ENCODE results near the gene SHC3. TPM values are rescaled to one million over a fixed set of nuclear protein-coding genes. Genes with fewer than 3 reads are reported as not detected.
A peak's percentile ranks its signal among the peaks of the same experiment; 100 is the strongest.

SHC3 gene
- total and polyA plus RNA-seq, 2 donors (not counting 1 experiment from before 2014, with no cell fraction given) = 1.7 to 16.2 TPM

DNA sequence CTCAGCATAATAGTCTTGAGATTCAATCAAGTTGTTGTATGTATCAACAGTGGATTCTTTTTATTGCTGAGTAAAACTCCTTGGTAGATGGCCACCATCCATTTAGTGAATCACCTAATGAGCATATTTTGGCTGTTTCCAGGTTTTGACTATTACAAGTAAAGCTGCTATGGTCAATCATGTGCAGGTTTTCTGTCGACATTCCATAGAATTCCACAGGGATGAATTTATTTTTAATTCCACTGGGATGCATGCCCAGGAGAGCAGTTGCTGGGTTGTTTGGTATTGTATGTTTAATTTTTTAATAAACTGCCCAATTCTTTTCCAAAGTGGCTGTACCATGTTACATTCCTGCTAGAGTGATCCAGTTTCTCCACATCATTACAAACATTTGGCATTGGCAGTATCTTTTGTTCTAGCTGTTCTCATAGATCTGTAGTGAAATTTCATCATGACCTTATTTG lies 197.8 kb downstream of the SHC3 start:
- H3K9me3 ChIP-seq (ENCODE audit: control insufficient read depth, insufficient read depth, low read depth, low read length) = no peaks in the 10 kb centered on the region
- H3K4me2 ChIP-seq (ENCODE audit: extremely low read depth, insufficient read depth, low read length) = no peak overlapping the region
- peaks cover 3% of the 10 kb centered on the region for H3K27me3 ChIP-seq (ENCODE audit: control insufficient read depth, insufficient read depth, low read length)
- no peak for TF ChIP-seq EZH2 (IDR thresholded peaks at IDR 0.05; ENCODE audit: low read length, missing control alignments)
- no peak for TF ChIP-seq CTCF (conservative IDR thresholded peaks at IDR 0.05 in 1 of 2, IDR thresholded peaks at IDR 0.05 in 1 of 2; ENCODE audit: low read depth in 1 of 2, low read length in 2 of 2)
- H4K20me1 ChIP-seq (ENCODE audit: control insufficient read depth, extremely low read depth, insufficient read depth, low read length) = no peaks in the 10 kb centered on the region
- no peak overlapping the region for H2AFZ ChIP-seq (ENCODE audit: low read length)
- no peak overlapping the region for H3K27ac ChIP-seq (ENCODE audit: insufficient read depth, low read length)
- DNase-seq (ENCODE audit: low read depth in 2 of 2) = peak; percentile 46 to 93
- no peak overlapping the region for H3K9ac ChIP-seq (ENCODE audit: insufficient read depth, low read length)
- no peak overlapping the region for H3K4me3 ChIP-seq (replicated peaks in 1 of 4; ENCODE audit: control extremely low read depth in 1 of 4, insufficient read depth in 1 of 4, low read depth in 3 of 4, low read length in 4 of 4)
- no peaks in the 10 kb centered on the region for H3K79me2 ChIP-seq (ENCODE audit: control insufficient read depth, insufficient read depth, low read length)
- no peaks in the 10 kb centered on the region for H3K36me3 ChIP-seq (ENCODE audit: control insufficient read depth, insufficient read depth, low read length)
- H3K4me1 ChIP-seq (ENCODE audit: control insufficient read depth, extremely low read depth, insufficient read depth, low read length) = no peaks in the 10 kb centered on the region

- H3K4me1 ChIP-seq (ENCODE audit: control insufficient read depth, extremely low read depth, insufficient read depth, low read length) = no peaks in the 10 kb centered on the region
Measured at GRCh38 chr9:88979791-88980190, 198.8 kb downstream of the SHC3 start.

GRCh38 chr9:88979021-88979420 lies 199.6 kb downstream of the SHC3 start:
- Histone ChIP-seq H4K20me1 (ENCODE audit: control insufficient read depth, extremely low read depth, insufficient read depth, low read length) (no peaks in the 10 kb centered on the region), H3K9me3 (ENCODE audit: control insufficient read depth, insufficient read depth, low read depth, low read length) (no peaks in the 10 kb centered on the region), H3K36me3 (ENCODE audit: control insufficient read depth, insufficient read depth, low read length) (no peaks in the 10 kb centered on the region), H3K79me2 (ENCODE audit: control insufficient read depth, insufficient read depth, low read length) (no peaks in the 10 kb centered on the region), H3K4me1 (ENCODE audit: control insufficient read depth, extremely low read depth, insufficient read depth, low read length) (no peaks in the 10 kb centered on the region), H3K4me2 (ENCODE audit: extremely low read depth, insufficient read depth, low read length) (no peak overlapping the region), H3K9ac (ENCODE audit: insufficient read depth, low read length) (no peak overlapping the region), H3K4me3 (replicated peaks in 1 of 4; ENCODE audit: control extremely low read depth in 1 of 4, insufficient read depth in 1 of 4, low read depth in 3 of 4, low read length in 4 of 4) (no peak overlapping the region), H3K27ac (ENCODE audit: insufficient read depth, low read length) (no peak overlapping the region), H2AFZ (ENCODE audit: low read length) (no peak overlapping the region), H3K27me3 (ENCODE audit: control insufficient read depth, insufficient read depth, low read length) (peaks cover 3% of the 10 kb centered on the region)
- no peak for DNase-seq (ENCODE audit: low read depth in 2 of 2)
- no peak for TF ChIP-seq EZH2 (IDR thresholded peaks at IDR 0.05; ENCODE audit: low read length, missing control alignments)

More at GRCh38 chr9:88979791-88980190, 198.8 kb downstream of the SHC3 start:
- Histone ChIP-seq H3K36me3 (ENCODE audit: control insufficient read depth, insufficient read depth, low read length) (no peaks in the 10 kb centered on the region), H3K4me2 (ENCODE audit: extremely low read depth, insufficient read depth, low read length) (no peak overlapping the region), H3K9ac (ENCODE audit: insufficient read depth, low read length) (no peak overlapping the region), H3K79me2 (ENCODE audit: control insufficient read depth, insufficient read depth, low read length) (no peaks in the 10 kb centered on the region), H2AFZ (ENCODE audit: low read length) (no peak overlapping the region), H3K9me3 (ENCODE audit: control insufficient read depth, insufficient read depth, low read depth, low read length) (no peaks in the 10 kb centered on the region), H3K27me3 (ENCODE audit: control insufficient read depth, insufficient read depth, low read length) (peaks cover 3% of the 10 kb centered on the region), H3K4me3 (replicated peaks in 1 of 4; ENCODE audit: control extremely low read depth in 1 of 4, insufficient read depth in 1 of 4, low read depth in 3 of 4, low read length in 4 of 4) (no peak overlapping the region), H3K27ac (ENCODE audit: insufficient read depth, low read length) (no peak overlapping the region), H4K20me1 (ENCODE audit: control insufficient read depth, extremely low read depth, insufficient read depth, low read length) (no peaks in the 10 kb centered on the region)
- DNase-seq (ENCODE audit: low read depth in 2 of 2) = no peak
- TF ChIP-seq EZH2 (IDR thresholded peaks at IDR 0.05; ENCODE audit: low read length, missing control alignments) (no peak), CTCF (conservative IDR thresholded peaks at IDR 0.05 in 1 of 2, IDR thresholded peaks at IDR 0.05 in 1 of 2; ENCODE audit: low read depth in 1 of 2, low read length in 2 of 2) (no peak)
